HL-60 (cell line): Measurements from ENCODE around the gene NT5C3A.

Experiments
- CTCF ChIP-seq: IDR thresholded peaks from one replicate; pipeline ENCODE4 v1.5.1; 2011; ENCODE audit warnings: low read length, control low read depth, inconsistent platforms; ENCODE audit not compliant: insufficient read depth
- GABPA ChIP-seq: IDR thresholded peaks from 2 replicates; pipeline ENCODE4 v1.6.1; 2012; ENCODE audit warnings: low read depth
- POLR2AphosphoS5 ChIP-seq: IDR thresholded peaks from 2 replicates; pipeline ENCODE4 v1.6.1; 2012; ENCODE audit warnings: low read depth
- REST ChIP-seq: IDR thresholded peaks from 2 replicates; pipeline ENCODE4 v1.6.1; 2012; ENCODE audit warnings: low read depth; ENCODE audit not compliant: insufficient replicate concordance
- SPI1 ChIP-seq: IDR thresholded peaks from 2 replicates; pipeline ENCODE4 v1.6.1; 2012; ENCODE audit warnings: low read depth, mild to moderate bottlenecking, borderline replicate concordance

- TF ChIP-seq REST = no peak
- TF ChIP-seq CTCF = no peak
- no peak for TF ChIP-seq POLR2AphosphoS5
- no peak for TF ChIP-seq GABPA
- TF ChIP-seq SPI1 = no peak
Observed at GRCh38 chr7:33111614-33112013, 49.0 kb upstream of the NT5C3A start.
